ENCODE results near the gene ZNF701.
"Not testable (repeated sequence)": the region's sequence is repeated elsewhere in the genome, so short reads cannot be mapped to it uniquely, and the experiment has no call there.

Gene ZNF701

DNA sequence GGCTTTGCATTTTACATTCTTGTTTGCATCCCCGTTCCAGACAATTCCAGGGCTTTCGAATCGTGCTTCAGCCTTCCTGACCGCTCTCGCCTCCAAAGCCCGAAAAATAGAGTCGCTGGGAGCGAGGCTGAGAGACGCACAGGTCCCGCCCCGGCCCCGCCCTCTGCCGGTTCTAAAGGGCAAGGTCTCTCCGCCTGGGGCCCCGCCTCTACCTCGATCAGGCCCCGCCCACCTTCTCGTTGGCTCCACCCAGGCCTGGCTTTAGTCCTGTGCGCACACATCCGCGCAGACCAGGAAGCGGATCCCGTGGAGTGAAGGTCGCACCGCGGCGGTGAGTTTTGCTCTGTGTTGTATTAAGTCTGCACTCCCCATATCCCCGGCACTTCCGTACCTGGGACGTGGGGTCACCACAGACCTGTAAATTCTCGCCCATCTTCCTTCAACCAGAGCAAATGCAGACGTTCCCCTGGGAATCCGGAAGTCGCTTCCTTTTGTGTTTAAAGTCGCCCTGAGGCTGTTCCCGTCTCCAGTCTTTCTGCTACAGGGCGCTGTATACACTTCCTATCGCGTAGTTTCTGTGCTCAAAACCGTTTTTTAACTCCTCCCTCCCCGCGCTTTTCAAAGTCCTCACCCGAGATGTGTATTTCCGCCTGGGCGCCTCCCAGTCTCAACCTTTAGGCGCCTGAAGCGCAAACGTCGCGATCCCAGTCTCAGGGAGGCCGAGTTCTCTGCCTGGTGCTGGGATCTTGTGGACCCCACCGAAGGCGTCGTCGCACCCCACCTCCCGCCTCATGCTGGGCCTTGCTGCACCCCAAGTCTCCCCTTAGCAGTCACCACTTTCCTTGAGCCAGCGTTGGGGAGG is at the start of gene ZNF701:
ZNF701 (plus strand) TSS at position 288 of the 862 bp plus-strand sequence. CDS start 3,861 bp downstream, outside the sequence.
- peak; percentile 76 for DNase-seq

GRCh38 chr19:52522551-52522950 is 47.5 kb upstream of the ZNF701 start:
- no peak for DNase-seq

GRCh38 chr19:52524086-52524485 is 46.0 kb upstream of the ZNF701 start:
- DNase-seq = no peak

DNA sequence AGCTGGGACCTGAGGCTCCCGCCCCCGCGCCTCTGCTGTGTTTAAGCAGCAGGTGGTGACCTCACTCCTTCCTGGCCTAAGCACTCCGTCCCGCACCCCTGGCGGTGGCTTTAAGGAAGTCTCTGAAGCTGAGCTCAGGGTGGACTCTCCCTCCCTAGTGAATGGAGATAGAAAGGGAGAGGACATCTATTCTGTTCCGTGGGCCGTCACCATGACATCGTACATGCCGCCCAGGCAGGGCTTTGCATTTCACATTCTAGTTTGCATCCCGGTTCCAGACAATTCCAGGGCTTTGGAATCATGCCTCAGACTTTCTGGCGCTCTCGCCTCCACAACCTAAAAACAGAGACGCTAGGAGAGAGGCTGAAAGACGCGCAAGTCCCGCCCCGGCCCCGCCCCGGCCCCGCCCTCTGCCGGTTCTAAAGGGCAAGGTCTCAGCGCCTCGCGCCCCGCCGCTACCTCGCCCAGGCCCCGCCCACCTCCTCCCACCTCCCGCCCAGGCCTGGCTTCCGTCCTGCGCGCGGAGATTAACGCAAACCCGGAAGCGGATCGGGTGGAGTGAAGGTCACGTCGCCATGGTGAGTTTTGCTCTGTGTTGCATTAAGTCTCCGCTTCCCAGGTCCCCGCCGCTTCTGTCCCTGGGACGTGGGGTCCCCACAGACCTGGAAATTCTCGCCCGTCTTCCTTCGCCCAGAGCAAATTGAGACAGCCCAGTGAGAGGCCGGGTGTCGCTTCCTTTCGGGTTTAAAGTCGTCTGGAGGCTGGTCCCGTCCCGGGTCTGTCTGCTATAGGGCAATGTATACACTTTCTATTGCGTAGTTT is 42.7 kb upstream of the ZNF701 start, which contains the start of gene ZNF808:
ZNF808 (plus strand) TSS at position 535 of the 822 bp plus-strand sequence. CDS start 15,617 bp downstream, outside the sequence.
- DNase-seq = peak; percentile 95

GRCh38 chr19:52527956-52528351 is 42.1 kb upstream of the ZNF701 start:
- peak; percentile 12 for DNase-seq

- DNase-seq = no peak
Observed at GRCh38 chr19:52532480-52532879, 37.6 kb upstream of the ZNF701 start.

DNA sequence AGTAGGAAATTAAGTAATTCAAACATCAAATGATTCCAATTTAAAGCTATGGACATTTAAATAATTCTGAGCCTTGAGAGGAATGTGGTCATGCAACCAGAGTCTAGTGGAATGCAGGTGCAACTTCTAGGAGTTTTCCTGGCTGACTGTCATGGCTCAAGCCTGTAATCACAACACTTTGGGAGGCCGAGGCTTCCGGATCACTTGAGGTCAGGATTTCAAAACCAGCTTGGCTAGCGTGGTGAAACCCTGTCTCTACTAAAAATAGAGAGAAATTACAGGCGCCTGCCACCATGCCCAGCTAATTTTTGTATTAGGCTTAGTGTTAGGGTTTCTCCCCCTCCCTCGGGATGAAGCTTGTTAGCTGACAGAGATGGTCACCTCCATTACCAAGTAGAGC is 36.2 kb upstream of the ZNF701 start:
- no peak for DNase-seq

- not testable (repeated sequence) for DNase-seq
Observed at GRCh38 chr19:52535385-52535770, 34.7 kb upstream of the ZNF701 start.

DNA sequence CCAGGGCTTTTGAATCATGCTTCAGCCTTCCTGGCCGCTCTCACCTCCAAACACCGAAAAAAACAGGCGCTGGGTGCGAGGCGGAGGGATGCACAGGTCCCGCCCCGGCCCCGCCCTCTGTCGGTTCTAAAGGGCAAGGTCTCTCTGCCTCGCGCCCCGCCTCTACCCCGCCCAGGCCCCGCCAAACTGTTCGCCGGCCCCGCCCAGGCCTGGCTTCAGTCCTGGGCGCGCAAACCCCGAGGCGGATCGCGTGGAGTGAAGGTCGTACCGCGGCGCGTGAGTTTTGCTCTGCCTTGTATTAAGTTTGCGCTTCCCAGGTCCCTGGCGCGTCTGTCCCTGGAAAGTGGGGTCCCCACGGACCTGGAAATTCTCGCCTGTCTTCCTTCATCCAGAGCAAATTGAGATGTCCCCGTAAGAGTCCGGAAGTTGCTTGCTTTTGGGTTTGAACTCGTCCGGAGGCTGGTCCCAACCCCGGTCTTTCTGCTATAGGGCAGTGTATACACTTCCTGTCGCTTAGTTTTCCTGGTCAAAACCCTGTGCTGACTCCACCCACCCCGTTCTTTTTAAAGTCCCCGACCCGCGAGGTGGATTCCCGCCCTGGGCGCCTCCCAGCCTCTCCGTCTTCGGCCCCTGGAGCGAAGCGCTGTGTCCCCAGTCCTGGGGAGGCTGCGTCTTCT is 34.2 kb upstream of the ZNF701 start:
- no peak for DNase-seq

GRCh38 chr19:52536448-52536800 is 33.7 kb upstream of the ZNF701 start:
- no peak for DNase-seq

DNA sequence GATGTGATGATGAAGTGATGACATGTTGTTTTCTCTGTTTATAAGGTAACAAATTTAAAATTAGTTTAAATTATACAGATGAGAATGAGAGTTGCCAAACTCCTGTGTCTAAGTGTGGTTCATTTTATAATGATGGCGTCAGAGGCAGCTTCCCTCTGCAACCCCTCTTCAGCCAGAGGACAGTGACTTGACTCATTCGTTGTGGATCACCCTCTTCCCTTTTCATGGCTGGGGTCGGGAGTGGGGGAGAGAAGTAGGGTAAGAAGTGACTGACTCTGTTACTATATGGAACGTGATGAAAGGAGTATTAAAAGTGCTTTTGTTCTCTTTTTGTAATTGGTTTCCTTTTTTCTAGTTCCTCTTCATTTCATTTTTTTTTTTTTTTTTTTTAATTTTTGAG is 31.3 kb upstream of the ZNF701 start:
- DNase-seq = not testable (repeated sequence)

DNA sequence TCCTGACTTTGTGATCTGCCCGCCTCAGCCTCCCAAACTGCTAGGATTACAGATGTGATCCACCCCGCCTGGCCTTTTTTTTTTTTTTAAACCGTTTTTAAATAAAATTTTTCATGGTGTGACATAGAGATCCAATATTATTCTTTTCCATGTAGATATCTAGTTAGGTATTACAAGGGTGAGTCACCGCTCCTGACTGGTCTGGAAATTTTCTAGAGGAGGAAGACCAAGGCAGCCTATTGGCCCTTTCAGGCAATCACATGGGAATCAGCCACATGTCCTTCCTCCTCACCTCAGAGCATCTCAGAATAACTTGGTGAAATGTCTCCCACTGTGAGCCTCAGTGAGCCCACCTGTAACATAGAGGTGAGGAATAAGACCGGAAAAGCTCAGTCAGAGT is 28.9 kb upstream of the ZNF701 start:
- DNase-seq = not testable (repeated sequence)

DNA sequence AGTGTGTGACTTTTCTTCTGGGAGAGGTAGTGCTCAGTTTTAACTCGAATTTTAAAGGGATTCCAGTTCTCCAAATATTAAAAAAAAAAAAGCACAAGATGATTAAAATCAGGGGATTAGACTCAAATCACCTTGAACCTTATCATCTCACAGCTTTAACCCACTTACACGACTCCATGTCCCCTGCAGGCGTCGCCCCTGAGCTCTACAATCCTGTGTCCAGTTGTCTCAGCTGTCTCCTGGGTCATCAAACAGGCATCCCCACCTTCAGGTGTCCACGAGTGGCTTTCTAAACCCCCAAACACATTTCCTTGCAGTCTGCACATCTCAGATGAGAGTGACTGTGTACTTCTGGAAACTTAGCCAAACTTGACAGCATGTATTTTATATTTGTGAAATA is 28.5 kb upstream of the ZNF701 start:
- no peak for DNase-seq

- not testable (repeated sequence) for DNase-seq
Observed at GRCh38 chr19:52542541-52542940, 27.5 kb upstream of the ZNF701 start.

DNA sequence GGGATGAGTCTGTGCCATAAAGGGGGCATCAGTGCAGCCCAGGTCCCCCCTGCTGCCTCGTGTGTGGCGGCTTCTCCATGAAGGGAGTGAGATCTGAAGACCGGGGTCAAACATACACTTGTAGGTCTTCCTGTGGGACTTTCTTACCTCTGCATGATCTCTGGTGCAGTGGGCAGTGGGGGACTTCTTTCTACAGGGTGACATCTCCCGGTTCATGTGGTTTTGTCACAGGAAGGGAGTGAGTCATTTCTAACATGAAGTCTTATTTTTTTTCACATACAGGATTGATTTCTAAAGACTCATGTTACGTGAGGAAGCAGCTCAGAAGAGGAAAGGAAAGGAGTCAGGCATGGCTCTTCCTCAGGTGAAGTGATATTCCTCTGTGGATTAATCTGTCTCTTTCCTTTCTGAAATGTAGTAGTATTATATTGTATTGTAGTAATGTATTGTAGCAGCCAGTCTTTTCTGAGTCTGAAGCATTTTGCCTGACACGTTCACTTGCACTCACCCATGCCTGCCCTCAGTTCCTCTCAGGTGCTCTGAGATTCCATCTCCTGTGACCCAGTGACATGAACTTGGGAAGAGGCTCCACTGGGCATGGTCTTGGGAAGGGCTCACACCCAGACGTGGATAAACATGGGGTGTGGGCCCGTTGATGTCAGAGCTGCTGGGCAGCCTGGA is 27.0 kb upstream of the ZNF701 start:
- no peak for DNase-seq

DNA sequence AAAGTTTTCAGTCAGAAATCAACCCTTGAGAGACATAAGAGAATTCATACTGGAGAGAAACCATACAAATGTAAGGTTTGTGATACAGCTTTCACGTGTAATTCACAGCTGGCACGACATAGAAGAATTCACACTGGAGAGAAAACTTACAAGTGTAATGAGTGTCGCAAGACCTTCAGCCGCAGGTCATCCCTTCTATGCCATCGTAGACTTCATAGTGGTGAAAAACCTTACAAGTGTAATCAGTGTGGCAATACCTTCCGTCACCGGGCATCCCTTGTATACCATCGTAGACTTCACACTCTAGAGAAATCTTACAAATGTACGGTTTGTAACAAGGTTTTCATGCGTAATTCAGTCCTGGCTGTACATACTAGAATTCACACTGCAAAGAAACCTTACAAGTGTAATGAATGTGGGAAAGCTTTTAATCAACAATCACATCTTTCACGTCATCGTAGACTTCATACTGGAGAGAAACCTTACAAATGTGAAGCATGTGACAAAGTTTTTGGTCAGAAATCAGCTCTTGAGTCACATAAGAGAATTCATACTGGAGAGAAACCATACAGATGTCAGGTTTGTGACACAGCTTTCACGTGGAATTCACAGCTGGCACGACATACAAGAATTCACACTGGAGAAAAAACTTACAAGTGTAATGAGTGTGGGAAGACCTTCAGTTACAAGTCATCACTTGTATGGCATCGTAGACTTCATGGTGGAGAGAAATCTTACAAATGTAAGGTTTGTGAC is 15.7 kb upstream of the ZNF701 start:
- no peak for DNase-seq

DNA sequence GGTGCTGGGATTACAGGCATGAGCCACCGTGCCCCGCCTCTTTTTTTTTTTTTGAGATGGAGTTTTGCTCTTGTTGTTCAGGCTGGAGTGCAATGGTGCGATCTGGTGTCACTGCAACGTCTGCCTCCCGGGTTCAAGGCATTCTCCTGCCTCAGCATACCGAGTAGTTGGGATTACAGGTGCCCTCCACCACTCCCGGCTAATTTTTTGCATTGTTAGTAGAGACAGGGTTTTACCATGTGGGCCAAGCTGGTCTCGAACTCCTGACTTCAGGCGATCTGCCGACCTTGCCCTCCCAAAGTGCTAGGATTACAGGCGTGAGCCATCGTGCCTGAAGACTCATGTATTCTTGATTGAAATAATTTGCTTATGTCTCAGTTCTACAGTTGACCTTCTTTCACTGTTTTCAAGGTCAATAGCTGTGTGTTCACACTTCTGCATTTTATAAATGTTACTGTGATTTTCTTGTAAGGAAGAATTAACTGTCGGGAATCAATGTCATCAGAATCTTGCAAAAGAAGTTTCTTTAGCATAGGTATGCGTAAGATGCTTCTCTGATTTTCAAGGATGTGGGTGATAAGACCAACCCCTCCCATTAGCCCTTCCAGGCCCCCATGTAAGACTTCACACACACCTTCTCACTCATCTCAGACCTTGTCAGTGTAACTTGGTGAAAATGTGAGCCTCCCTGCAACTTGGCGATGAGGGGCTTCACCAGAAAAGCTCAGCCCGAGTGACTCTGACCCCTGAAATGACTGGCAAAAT is 12.7 kb upstream of the ZNF701 start:
- DNase-seq = no peak

DNA sequence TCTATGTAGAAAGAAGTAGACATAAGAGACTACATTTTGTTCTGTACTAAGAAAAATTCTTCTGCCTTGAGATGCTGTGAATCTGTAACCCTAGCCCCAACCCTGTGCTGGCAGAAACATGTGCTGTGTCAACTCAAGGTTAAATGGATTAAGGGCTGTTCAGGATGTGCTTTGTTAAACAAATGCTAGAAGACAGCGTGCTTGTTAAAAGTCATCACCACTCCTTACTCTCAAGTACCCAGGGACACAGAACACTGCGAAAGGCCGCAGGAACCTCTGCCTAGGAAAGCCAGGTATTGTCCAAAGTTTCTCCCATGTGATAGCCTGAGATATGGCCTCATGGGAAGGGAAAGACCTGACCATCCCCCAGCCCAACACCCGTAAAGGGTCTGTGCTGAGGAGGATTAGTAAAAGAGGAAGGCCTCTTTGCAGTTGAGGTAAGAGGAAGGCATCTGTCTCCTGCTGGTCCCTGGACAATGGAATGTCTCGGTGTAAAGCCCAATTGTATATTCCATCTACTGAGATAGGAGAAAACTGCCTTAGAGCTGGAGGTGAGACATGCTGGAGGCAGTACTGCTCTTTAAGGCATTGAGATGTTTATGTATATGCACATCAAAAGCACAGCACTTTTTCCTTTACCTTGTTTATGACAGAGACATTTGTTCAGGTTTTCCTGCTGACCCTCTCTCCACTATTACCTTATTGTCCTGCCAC is 11.2 kb upstream of the ZNF701 start:
- not testable (repeated sequence) for DNase-seq

- not testable (repeated sequence) for DNase-seq
Observed at GRCh38 chr19:52561611-52562010, 8.5 kb upstream of the ZNF701 start.

DNA sequence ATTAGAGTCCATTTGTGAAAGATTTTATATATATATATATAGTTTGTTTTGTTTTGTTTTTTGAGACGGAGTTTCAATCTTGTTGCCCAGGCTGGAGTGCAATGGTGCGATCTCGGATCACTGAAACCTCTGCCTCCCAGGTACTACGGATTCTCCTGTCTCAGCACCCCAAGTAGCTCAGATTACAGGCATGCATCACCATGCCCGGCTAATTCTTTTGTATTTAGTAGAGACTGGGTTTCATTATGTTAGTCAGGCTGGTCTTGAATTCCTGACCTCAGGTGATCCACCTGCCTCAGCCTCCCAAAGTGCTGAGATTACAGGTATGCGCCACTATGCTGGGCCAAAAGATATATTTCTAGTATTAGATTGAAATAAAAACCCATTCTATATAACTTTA is 4.0 kb upstream of the ZNF701 start:
- DNase-seq = no peak
